Trophoblast cell (in vitro differentiated cells and primary cell): ENCODE data around the gene MBD3L3.
"Not testable (repeated sequence)": the region's sequence is repeated elsewhere in the genome, so short reads cannot be mapped to it uniquely, and the experiment has no call there.

Experiments
- DNase-seq, 2 donors: peaks; one replicate each; pipeline ENCODE4 v3.0.0-alpha.2; 2016
- H2AFZ ChIP-seq: 2 replicates; pipeline ENCODE4 v1.6.1; 2013; ENCODE audit warnings: low read length, moderate library complexity, mild to moderate bottlenecking; ENCODE audit not compliant: insufficient read depth, poor library complexity
- H2AK5ac ChIP-seq: 2 replicates; pipeline ENCODE4 v1.6.1; 2013; ENCODE audit warnings: mild to moderate bottlenecking, low read length
- H2BK120ac ChIP-seq: 2 replicates; pipeline ENCODE4 v1.6.1; 2013; ENCODE audit warnings: low read length, mild to moderate bottlenecking, moderate library complexity; ENCODE audit not compliant: insufficient read depth, poor library complexity
- H2BK12ac ChIP-seq: 2 replicates; pipeline ENCODE4 v1.6.1; 2013; ENCODE audit warnings: mild to moderate bottlenecking, low read length, moderate library complexity
- H2BK5ac ChIP-seq: 2 replicates; pipeline ENCODE4 v1.6.1; 2013; ENCODE audit warnings: low read length, low read depth, moderate library complexity, mild to moderate bottlenecking; ENCODE audit not compliant: poor library complexity
- H3K14ac ChIP-seq: 2 replicates; pipeline ENCODE4 v1.6.1; 2013; ENCODE audit warnings: mild to moderate bottlenecking, low read length
- H3K18ac ChIP-seq: 2 replicates; pipeline ENCODE4 v1.6.1; 2013; ENCODE audit warnings: mild to moderate bottlenecking, low read length
- H3K23ac ChIP-seq: 2 replicates; pipeline ENCODE4 v1.6.1; 2013; ENCODE audit warnings: low read length
- H3K27ac ChIP-seq: 2 replicates; pipeline ENCODE4 v1.5.1; 2013; ENCODE audit warnings: low read depth, mild to moderate bottlenecking, inconsistent platforms, low read length, moderate library complexity
- H3K27me3 ChIP-seq: 2 replicates; pipeline ENCODE4 v1.6.1; 2013; ENCODE audit warnings: inconsistent platforms, mild to moderate bottlenecking, low read length, moderate library complexity; ENCODE audit not compliant: insufficient read depth
- H3K36me3 ChIP-seq, 2 experiments: 1 replicate in 1 of 2; 2 replicates in 1 of 2; pipeline ENCODE4 v1.6.1; 2013; ENCODE audit warnings: low read length in 2 of 2, mild to moderate bottlenecking in 2 of 2, moderate library complexity in 1 of 2; ENCODE audit not compliant: insufficient read depth in 2 of 2, control insufficient read depth in 1 of 2
- H3K4ac ChIP-seq: 2 replicates; pipeline ENCODE4 v1.6.1; 2013; ENCODE audit warnings: low read depth, mild to moderate bottlenecking, low read length, moderate library complexity
- H3K4me1 ChIP-seq, 2 experiments: 1 replicate in 1 of 2; 2 replicates in 1 of 2; pipeline ENCODE4 v1.6.1; 2013; ENCODE audit warnings: low read length in 2 of 2, mild to moderate bottlenecking in 2 of 2, moderate library complexity in 1 of 2; ENCODE audit not compliant: insufficient read depth in 2 of 2, control insufficient read depth in 1 of 2
- H3K4me2 ChIP-seq: 2 replicates; pipeline ENCODE4 v1.6.1; 2013; ENCODE audit warnings: inconsistent platforms, mild to moderate bottlenecking, low read length, moderate library complexity
- H3K4me3 ChIP-seq: 2 replicates; pipeline ENCODE4 v1.5.1; 2013; ENCODE audit warnings: mild to moderate bottlenecking, low read depth, low read length, inconsistent platforms
- H3K79me1 ChIP-seq: one replicate; pipeline ENCODE4 v1.6.1; 2013; ENCODE audit warnings: low read length
- H3K79me2 ChIP-seq: 2 replicates; pipeline ENCODE4 v1.6.1; 2013; ENCODE audit warnings: low read length, mild to moderate bottlenecking; ENCODE audit not compliant: control insufficient read depth, insufficient read depth, poor library complexity
- H3K9ac ChIP-seq: 2 replicates; pipeline ENCODE4 v1.6.1; 2013; ENCODE audit warnings: mild to moderate bottlenecking, low read length
- H3K9me3 ChIP-seq: 2 replicates; pipeline ENCODE4 v1.6.1; 2013; ENCODE audit warnings: low read depth, mild to moderate bottlenecking, control low read depth, inconsistent platforms, low read length; ENCODE audit not compliant: insufficient read depth
- H4K12ac ChIP-seq: 2 replicates; pipeline ENCODE4 v1.6.1; 2013; ENCODE audit warnings: low read depth, mild to moderate bottlenecking, low read length, moderate library complexity
- H4K8ac ChIP-seq: 2 replicates; pipeline ENCODE4 v1.6.1; 2013; ENCODE audit warnings: low read depth, mild to moderate bottlenecking, low read length, moderate library complexity
- H4K91ac ChIP-seq: one replicate; pipeline ENCODE4 v1.6.1; 2013; ENCODE audit warnings: low read depth, mild to moderate bottlenecking, low read length, moderate library complexity
- WGBS: extraction: QIAGEN DNeasy Blood & Tissue Kit; methylation state at CpG from one replicate; pipeline ENCODE4 v1.1.7; 2013; ENCODE audit warnings: missing lambda C conversion rate; ENCODE audit not compliant: insufficient read length, insufficient coverage; ENCODE audit errors: extremely low coverage; 5-methylcytosine and 5-hydroxymethylcytosine counted together

Gene MBD3L3

DNA sequence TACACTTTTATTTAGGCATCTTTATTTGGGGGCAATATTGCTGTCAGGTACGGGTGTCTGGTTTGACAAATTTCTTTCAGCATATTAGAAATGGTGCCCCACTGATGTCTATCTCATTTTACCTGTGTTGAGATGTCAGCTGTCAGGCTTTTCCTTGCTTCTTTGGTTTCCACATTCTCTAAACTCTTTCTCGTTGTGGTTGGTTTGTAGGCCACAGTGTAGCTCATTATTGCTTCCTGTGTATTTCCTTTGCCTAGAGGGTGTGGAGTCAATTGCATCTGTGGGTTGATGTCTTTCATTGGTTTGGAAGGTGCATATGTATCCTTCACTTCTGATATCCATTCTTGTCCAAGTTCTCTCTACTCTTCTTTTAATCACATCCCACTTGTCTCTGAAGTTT lies 1.5 kb upstream of the MBD3L3 start:
- H3K27ac ChIP-seq, H2AK5ac ChIP-seq, H3K14ac ChIP-seq, H3K4ac ChIP-seq, DNase-seq, H3K4me2 ChIP-seq, H3K79me1 ChIP-seq, H4K8ac ChIP-seq, H3K18ac ChIP-seq, H3K79me2 ChIP-seq, H3K36me3 ChIP-seq, H2AFZ ChIP-seq, H3K4me1 ChIP-seq, H2BK120ac ChIP-seq, H3K23ac ChIP-seq, H3K4me3 ChIP-seq, H4K91ac ChIP-seq, H4K12ac ChIP-seq, H3K27me3 ChIP-seq, H2BK12ac ChIP-seq, H3K9ac ChIP-seq, H2BK5ac ChIP-seq, H3K9me3 ChIP-seq: not testable (repeated sequence)
- no CpG with 5 or more reads among the region's 2 CpGs for WGBS

DNA sequence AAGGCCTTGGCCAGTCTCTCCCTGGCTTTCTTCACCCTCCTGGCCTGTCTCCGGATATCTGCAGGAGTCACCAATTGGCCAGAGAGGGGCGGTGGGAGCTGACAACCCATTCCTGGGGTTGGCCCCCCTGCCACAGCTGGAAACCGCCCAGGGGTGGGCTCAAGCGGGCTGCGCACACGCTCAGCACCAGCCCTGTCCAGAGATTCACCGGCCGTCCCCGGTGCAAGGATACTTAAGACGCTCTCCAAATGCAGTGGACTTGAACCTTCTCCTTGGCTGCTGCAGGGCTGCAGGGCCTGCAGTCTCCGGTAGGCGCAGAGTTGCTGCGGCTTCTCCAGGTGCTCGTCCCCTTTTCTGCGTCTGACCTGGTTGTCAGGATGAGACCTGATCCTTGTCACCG lies 2.1 kb downstream of the MBD3L3 start:
- not testable (repeated sequence) for H3K79me1 ChIP-seq, H4K12ac ChIP-seq, H2BK5ac ChIP-seq, H3K14ac ChIP-seq, H3K79me2 ChIP-seq, H3K27ac ChIP-seq, H3K4me1 ChIP-seq, DNase-seq, H3K9me3 ChIP-seq, H3K23ac ChIP-seq, H2BK12ac ChIP-seq, H3K4me2 ChIP-seq, H3K36me3 ChIP-seq, H3K9ac ChIP-seq, H2BK120ac ChIP-seq, H3K4me3 ChIP-seq, H4K8ac ChIP-seq, H2AK5ac ChIP-seq, H3K27me3 ChIP-seq, H3K18ac ChIP-seq, H2AFZ ChIP-seq, H3K4ac ChIP-seq, H4K91ac ChIP-seq
- no CpG with 5 or more reads among the region's 16 CpGs for WGBS

DNA sequence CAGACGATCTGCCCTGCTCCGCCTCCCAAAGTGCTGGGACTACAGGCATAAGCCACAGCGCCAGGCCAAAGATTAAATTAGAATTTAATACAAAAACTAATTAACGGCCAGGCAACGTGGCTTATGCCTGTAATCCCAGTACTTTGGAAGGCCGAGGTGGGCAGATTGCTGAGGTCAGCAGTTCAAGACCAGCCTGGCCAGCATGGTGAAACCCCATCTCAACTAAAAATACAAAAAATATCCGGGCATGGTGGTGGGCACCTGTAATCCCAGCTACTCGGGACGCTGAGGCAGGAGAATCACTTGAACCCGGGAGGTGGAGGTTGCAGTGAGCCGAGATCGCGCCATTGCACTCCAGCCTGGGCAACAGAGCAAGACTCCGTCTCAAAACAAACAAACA lies 2.8 kb downstream of the MBD3L3 start:
- not testable (repeated sequence) for H3K79me1 ChIP-seq, H3K23ac ChIP-seq, H3K4me1 ChIP-seq, H2AFZ ChIP-seq, H3K4me3 ChIP-seq, H4K91ac ChIP-seq, H3K27me3 ChIP-seq, H3K79me2 ChIP-seq, H3K18ac ChIP-seq, H2BK12ac ChIP-seq, DNase-seq, H3K27ac ChIP-seq, H3K4me2 ChIP-seq, H2AK5ac ChIP-seq, H4K12ac ChIP-seq, H3K36me3 ChIP-seq, H4K8ac ChIP-seq, H2BK5ac ChIP-seq, H3K4ac ChIP-seq, H3K9ac ChIP-seq, H2BK120ac ChIP-seq, H3K14ac ChIP-seq, H3K9me3 ChIP-seq
- WGBS: no CpG with 5 or more reads among the region's 14 CpGs

DNA sequence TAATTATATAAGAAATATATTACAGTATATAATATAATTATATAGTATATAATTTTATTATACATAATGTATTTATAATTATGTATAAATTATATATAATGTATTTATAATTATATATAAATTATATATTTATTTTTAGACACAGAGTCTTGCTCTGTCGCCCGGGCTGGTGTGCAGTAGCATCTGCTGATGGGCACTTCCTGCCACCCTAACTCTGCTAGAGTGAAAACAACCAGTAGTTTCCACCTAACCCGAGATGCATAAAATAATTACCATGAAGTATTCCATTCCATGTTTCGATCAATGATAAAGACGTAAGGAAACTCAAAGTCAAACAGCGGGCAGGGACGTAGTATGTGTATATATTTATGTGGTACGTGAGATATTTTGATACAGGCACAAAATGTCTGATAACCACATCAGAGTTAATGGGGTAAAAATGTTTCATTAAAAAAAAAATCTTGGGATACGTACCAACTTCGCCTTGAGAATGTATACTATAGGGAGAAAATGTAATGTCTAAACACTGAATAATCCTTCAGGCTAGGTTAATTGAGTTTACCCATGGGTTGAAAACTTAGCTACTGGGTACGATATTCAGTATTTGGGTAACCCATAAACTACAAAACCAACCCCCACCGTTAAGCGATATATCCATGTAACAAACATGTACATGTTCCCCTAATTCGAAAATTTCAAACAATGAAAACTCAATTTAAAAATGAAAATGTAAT lies 3.7 kb downstream of the MBD3L3 start:
- not testable (repeated sequence) for H2AFZ ChIP-seq, DNase-seq, H3K23ac ChIP-seq, H3K9me3 ChIP-seq, H3K4ac ChIP-seq, H3K4me3 ChIP-seq, H4K91ac ChIP-seq, H2BK120ac ChIP-seq, H3K18ac ChIP-seq, H3K4me1 ChIP-seq, H3K36me3 ChIP-seq, H3K9ac ChIP-seq, H4K8ac ChIP-seq, H4K12ac ChIP-seq, H3K27me3 ChIP-seq, H3K27ac ChIP-seq, H3K4me2 ChIP-seq, H2AK5ac ChIP-seq, H3K79me2 ChIP-seq, H2BK5ac ChIP-seq, H3K14ac ChIP-seq, H2BK12ac ChIP-seq, H3K79me1 ChIP-seq
- WGBS: no CpG with 5 or more reads among the region's 14 CpGs
